Suprapubic skin (tissue), 4 donors: ENCODE measurements around the gene VEPH1. TPM values are rescaled to one million over a fixed set of nuclear protein-coding genes. Genes with fewer than 3 reads are reported as not detected.

Experiments used
- DNase-seq, 2 donors: peaks; one replicate each; pipeline ENCODE4 v3.0.0-alpha.2; 2019; ENCODE audit warnings: low spot score in 2 of 2
- H3K27ac ChIP-seq: fragments of 200-600 bp; sonication (generic); one replicate; pipeline ENCODE4 v1.5.1; 2019
- H3K27me3 ChIP-seq: fragments of 200-600 bp; sonication (generic); one replicate; pipeline ENCODE4 v1.5.1; 2019
- H3K36me3 ChIP-seq: fragments of 200-600 bp; sonication (generic); one replicate; pipeline ENCODE4 v1.5.1; 2019
- H3K4me1 ChIP-seq: fragments of 200-600 bp; sonication (generic); one replicate; pipeline ENCODE4 v1.5.1; 2019
- H3K4me3 ChIP-seq: fragments of 200-600 bp; sonication (generic); one replicate; pipeline ENCODE4 v1.5.1; 2019; ENCODE audit warnings: mild to moderate bottlenecking
- H3K9me3 ChIP-seq: fragments of 200-600 bp; sonication (generic); one replicate; pipeline ENCODE4 v1.5.1; 2019
- EP300 ChIP-seq: sonication (generic); formaldehyde crosslinking; IDR thresholded peaks from one replicate; pipeline ENCODE4 v1.6.1; 2017; ENCODE audit warnings: antibody characterized with exemption
- POLR2A ChIP-seq, 2 donors: fragments of 450-650 bp; IDR thresholded peaks; one replicate each; pipeline ENCODE4 v1.6.1; 2017; ENCODE audit warnings: antibody characterized with exemption in 2 of 2, mild to moderate bottlenecking in 2 of 2, moderate library complexity in 2 of 2
- POLR2AphosphoS5 ChIP-seq, 3 donors: sonication (generic); formaldehyde crosslinking; IDR thresholded peaks; one replicate each; pipeline ENCODE4 v1.6.1; 2017; ENCODE audit warnings: antibody characterized with exemption in 3 of 3
- WGBS: methylation state at CpG from one replicate; pipeline ENCODE4 v1.1.5; 2018; 5-methylcytosine and 5-hydroxymethylcytosine counted together
- total RNA-seq, 4 donors: library from RNA; depleted of rRNA; stranded (reverse); fragments of >200 nt; gene quantifications; one replicate each; pipeline ENCODE4 v1.1.0, GENCODE V29; 2016
- TF ChIP-seq, protein P1 (sequence below), 2 donors: fragments of 200-600 bp in 1 of 2; fragments of 450-650 bp in 1 of 2; sonication (generic) in 1 of 2; IDR thresholded peaks; one replicate each; pipeline ENCODE4 v1.5.1; 2016 to 2019; ENCODE audit warnings: antibody characterized with exemption in 2 of 2, mild to moderate bottlenecking in 1 of 2, moderate library complexity in 1 of 2

Gene VEPH1
- total RNA-seq, 4 donors from 2014 or later: 2.9 to 9.3 (median 5.7) TPM

DNA sequence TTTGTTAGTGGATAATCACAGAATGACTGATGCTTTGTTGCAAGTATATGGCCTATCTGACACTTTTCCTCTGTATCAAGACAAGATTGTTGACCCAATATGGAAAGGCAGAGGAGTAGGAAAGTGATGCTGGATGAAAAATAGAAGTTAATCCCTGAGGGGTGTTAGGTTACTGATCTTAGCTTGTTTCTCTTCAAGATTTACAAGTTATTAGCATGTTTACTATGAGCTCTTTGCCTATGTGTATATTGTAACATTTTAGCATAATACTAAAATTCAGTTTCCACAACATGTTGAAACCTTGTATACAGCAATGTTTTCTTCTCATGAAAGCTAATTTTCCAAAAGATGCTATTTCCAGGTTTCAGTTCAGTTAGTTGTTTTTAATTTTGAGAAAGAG is 222.9 kb downstream of the VEPH1 start:
- TF ChIP-seq EP300: no peak
- no peak for TF ChIP-seq POLR2AphosphoS5 (IDR thresholded peaks at IDR 0.05)
- TF ChIP-seq, protein P1, sequence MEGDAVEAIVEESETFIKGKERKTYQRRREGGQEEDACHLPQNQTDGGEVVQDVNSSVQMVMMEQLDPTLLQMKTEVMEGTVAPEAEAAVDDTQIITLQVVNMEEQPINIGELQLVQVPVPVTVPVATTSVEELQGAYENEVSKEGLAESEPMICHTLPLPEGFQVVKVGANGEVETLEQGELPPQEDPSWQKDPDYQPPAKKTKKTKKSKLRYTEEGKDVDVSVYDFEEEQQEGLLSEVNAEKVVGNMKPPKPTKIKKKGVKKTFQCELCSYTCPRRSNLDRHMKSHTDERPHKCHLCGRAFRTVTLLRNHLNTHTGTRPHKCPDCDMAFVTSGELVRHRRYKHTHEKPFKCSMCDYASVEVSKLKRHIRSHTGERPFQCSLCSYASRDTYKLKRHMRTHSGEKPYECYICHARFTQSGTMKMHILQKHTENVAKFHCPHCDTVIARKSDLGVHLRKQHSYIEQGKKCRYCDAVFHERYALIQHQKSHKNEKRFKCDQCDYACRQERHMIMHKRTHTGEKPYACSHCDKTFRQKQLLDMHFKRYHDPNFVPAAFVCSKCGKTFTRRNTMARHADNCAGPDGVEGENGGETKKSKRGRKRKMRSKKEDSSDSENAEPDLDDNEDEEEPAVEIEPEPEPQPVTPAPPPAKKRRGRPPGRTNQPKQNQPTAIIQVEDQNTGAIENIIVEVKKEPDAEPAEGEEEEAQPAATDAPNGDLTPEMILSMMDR (IDR thresholded peaks at IDR 0.05): no peak
- TF ChIP-seq POLR2A (IDR thresholded peaks at IDR 0.05): no peak
- Histone ChIP-seq H3K36me3 (no peaks in the 10 kb centered on the region), H3K4me1 (peaks cover 10% of the 10 kb centered on the region), H3K9me3 (no peaks in the 10 kb centered on the region), H3K4me3 (no peak overlapping the region), H3K27me3 (no peaks in the 10 kb centered on the region), H3K27ac (no peak overlapping the region)
- no peak for DNase-seq

DNA sequence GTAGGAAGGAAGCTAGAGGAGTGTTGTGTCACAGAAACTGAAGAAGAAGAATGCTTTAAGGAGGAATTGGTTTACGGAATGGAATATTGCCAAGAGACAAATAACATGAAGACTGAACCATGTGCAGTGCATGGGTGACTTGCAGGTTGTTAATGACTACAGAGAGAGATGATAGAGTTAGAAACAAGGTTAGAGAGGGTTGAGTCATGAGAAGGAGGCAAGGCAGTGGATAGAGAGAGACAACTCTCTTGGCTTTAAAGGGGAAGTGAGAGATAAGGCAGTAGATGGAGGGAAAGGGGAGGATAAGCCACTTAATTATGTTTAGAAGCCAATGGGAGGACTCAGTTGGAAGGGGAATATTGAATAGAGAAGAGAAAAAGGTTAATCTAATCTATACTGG is 224.0 kb downstream of the VEPH1 start:
- Histone ChIP-seq H3K27me3 (no peaks in the 10 kb centered on the region), H3K9me3 (no peaks in the 10 kb centered on the region), H3K36me3 (no peaks in the 10 kb centered on the region), H3K4me3 (no peak overlapping the region), H3K4me1 (peaks cover 10% of the 10 kb centered on the region), H3K27ac (no peak overlapping the region)
- no peak for DNase-seq
- TF ChIP-seq EP300: no peak
- TF ChIP-seq, protein P1 (IDR thresholded peaks at IDR 0.05): no peak
- TF ChIP-seq POLR2A (IDR thresholded peaks at IDR 0.05): no peak
- no peak for TF ChIP-seq POLR2AphosphoS5 (IDR thresholded peaks at IDR 0.05)
- WGBS: 96% methylated on average over 1 of the region's 1 CpG

DNA sequence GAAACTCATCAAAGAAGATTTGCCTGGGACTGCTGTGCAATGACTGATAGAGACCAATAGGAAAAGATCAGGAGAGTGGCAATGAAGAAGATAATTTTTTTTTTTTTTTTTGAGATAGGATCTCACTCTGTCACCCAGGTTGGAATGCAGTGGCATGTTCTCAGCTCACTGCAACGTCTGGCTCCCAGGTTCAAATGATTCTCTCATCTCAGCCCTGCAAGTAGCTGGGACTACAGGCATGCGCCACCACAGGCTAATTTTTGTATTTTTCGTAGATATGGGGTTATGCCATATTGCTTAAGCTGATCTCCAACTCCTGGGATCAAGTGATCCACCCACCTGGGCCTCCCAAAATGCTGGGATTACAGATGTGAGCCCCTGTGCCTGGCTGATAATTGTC is 226.4 kb downstream of the VEPH1 start:
- WGBS: 76% methylated on average over 3 of the region's 3 CpGs
- no peaks in the 10 kb centered on the region for H3K27me3 ChIP-seq
- no peaks in the 10 kb centered on the region for H3K9me3 ChIP-seq
- no peak overlapping the region for H3K4me3 ChIP-seq
- no peak overlapping the region for H3K27ac ChIP-seq
- peaks cover 8% of the 10 kb centered on the region for H3K4me1 ChIP-seq
- TF ChIP-seq, protein P1 (IDR thresholded peaks at IDR 0.05): no peak
- TF ChIP-seq EP300: no peak
- TF ChIP-seq POLR2AphosphoS5 (IDR thresholded peaks at IDR 0.05): no peak
- no peak for TF ChIP-seq POLR2A (IDR thresholded peaks at IDR 0.05)
- H3K36me3 ChIP-seq: no peaks in the 10 kb centered on the region
- DNase-seq: no peak

DNA sequence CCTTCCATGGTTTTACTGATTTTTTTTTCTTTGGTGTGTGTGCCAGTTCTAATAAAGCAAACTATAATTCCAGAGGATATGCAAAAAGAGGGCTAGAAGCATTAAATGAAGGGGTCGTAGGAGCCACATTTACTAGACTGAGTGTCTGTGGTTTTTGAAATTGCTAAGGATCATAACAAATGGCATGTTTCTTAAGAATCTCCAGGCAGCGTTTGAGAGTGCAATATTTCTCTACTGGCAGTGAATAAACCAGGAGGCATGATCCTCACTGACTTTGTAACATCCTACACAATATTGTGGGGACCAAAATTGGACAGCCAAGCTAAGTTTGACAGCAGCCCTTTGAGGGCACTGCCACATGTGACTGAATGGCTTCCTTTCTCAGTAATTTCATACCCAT is 227.4 kb downstream of the VEPH1 start:
- Histone ChIP-seq H3K27me3 (no peaks in the 10 kb centered on the region), H3K9me3 (no peaks in the 10 kb centered on the region), H3K36me3 (no peaks in the 10 kb centered on the region), H3K4me3 (no peak overlapping the region), H3K27ac (no peak overlapping the region), H3K4me1 (peaks cover 2% of the 10 kb centered on the region)
- DNase-seq: no peak
- WGBS: 58% methylated on average over 2 of the region's 2 CpGs
- no peak for TF ChIP-seq POLR2A (IDR thresholded peaks at IDR 0.05)
- TF ChIP-seq, protein P1 (IDR thresholded peaks at IDR 0.05): no peak
- TF ChIP-seq POLR2AphosphoS5 (IDR thresholded peaks at IDR 0.05): no peak
- TF ChIP-seq EP300: no peak

DNA sequence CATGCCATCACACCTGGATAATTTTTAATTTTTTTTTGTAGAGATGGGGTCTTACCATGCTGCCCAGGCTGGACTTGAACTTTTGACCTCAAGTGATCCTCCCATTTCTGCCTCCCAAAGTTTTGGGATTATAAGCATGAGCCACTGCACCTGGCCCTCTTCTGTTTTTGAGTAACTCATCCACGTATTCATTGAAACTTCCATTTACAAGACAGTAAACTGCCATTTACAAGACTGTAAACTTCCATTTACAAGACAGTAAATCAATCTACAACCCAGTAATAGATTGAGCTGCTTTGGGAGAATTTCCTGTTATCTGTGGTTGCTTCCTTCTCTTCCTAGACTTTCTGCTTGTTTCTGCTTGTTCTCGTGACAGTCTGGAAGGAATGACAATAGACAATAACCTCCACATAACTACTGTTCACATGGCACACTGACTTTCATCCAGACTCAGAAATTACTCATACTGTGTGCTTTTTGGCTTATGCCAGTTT is 228.5 kb downstream of the VEPH1 start:
- H3K36me3 ChIP-seq: no peaks in the 10 kb centered on the region
- no peak overlapping the region for H3K4me3 ChIP-seq
- no peaks in the 10 kb centered on the region for H3K27me3 ChIP-seq
- H3K9me3 ChIP-seq: no peaks in the 10 kb centered on the region
- no peak for TF ChIP-seq POLR2A (IDR thresholded peaks at IDR 0.05)
- no peak for TF ChIP-seq EP300
- TF ChIP-seq, protein P1 (IDR thresholded peaks at IDR 0.05): no peak
- TF ChIP-seq POLR2AphosphoS5 (IDR thresholded peaks at IDR 0.05): no peak
- 42% methylated on average over 2 of the region's 2 CpGs for WGBS
- no peak for DNase-seq
- H3K4me1 ChIP-seq: no peaks in the 10 kb centered on the region
- H3K27ac ChIP-seq: no peak overlapping the region
